Caco-2 (cell line): ENCODE results near the gene ZNF804B. TPM values are rescaled to one million over a fixed set of nuclear protein-coding genes. Genes with fewer than 3 reads are reported as not detected.

Source experiments
- BruUV-seq: library from RNA; stranded (reverse); fragments of 400-500 nt; replicated peaks from 2 replicates; lab custom pipeline; 2021; lab: Mats Ljungman, UMichigan
- CTCF ChIA-PET: fragments of 300-600 bp; sonication (Branson Sonifier 250); formaldehyde crosslinking; loops from one replicate; lab custom pipeline; 2022; ENCODE audit warnings: antibody characterized with exemption; lab: Charles Lee
- POLR2A ChIA-PET: fragments of 300-600 bp; sonication (Branson Sonifier 250); formaldehyde crosslinking; loops from one replicate; lab custom pipeline; 2022; ENCODE audit warnings: antibody characterized with exemption; lab: Charles Lee
- DNase-seq, 2 experiments: peaks; one replicate each; pipeline versions ENCODE4 v3.0.0 to v3.0.0-alpha.2; 2020 to 2022
- H3K27me3 ChIP-seq: replicated peaks from 2 replicates; pipeline ENCODE4 v1.6.0; 2011; ENCODE audit warnings: low read length; ENCODE audit not compliant: control insufficient read depth, insufficient read depth
- H3K36me3 ChIP-seq: 2 replicates; pipeline ENCODE4 v1.5.1; 2011; ENCODE audit warnings: low read length; ENCODE audit not compliant: control insufficient read depth, insufficient read depth
- H3K4me1 ChIP-seq: fragments of 250-450 bp; sonication (Bioruptor Pico); 2 replicates; pipeline ENCODE4 v1.5.1; 2020; ENCODE audit warnings: mild to moderate bottlenecking
- H3K4me3 ChIP-seq: 2 replicates; pipeline ENCODE4 v1.5.1; 2011; ENCODE audit warnings: low read depth, mild to moderate bottlenecking, control low read depth, low read length
- H3K9me3 ChIP-seq: fragments of 250-450 bp; sonication (Bioruptor Pico); 2 replicates; pipeline ENCODE4 v1.5.1; 2020; ENCODE audit warnings: mild to moderate bottlenecking, moderate library complexity
- H3K27ac Mint-ChIP-seq: one replicate; pipeline ENCODE4 v1.8.0; 2022; ENCODE audit warnings: mixed read lengths; ENCODE audit not compliant: unreplicated experiment
- H3K27me3 Mint-ChIP-seq: one replicate; pipeline ENCODE4 v1.8.0; 2022; ENCODE audit warnings: mixed read lengths; ENCODE audit not compliant: insufficient read depth, unreplicated experiment
- H3K36me3 Mint-ChIP-seq: one replicate; pipeline ENCODE4 v1.8.0; 2022; ENCODE audit warnings: mild to moderate bottlenecking, mixed read lengths; ENCODE audit not compliant: insufficient read depth, unreplicated experiment
- H3K4me1 Mint-ChIP-seq: one replicate; pipeline ENCODE4 v1.8.0; 2022; ENCODE audit warnings: low read depth, mixed read lengths; ENCODE audit not compliant: unreplicated experiment
- H3K4me3 Mint-ChIP-seq: one replicate; pipeline ENCODE4 v1.8.0; 2022; ENCODE audit warnings: mild to moderate bottlenecking, moderate library complexity, mixed read lengths; ENCODE audit not compliant: unreplicated experiment
- H3K9me3 Mint-ChIP-seq: one replicate; pipeline ENCODE4 v1.8.0; 2022; ENCODE audit warnings: mixed read lengths; ENCODE audit not compliant: unreplicated experiment
- intact Hi-C: fragments of 100-400 bp; cut with micrococcal nuclease; formaldehyde crosslinking; loops from one replicate; pipeline ENCODE4 v1.10.0; 2022; ENCODE audit not compliant: unreplicated experiment
- total RNA-seq: library from RNA; stranded (reverse); gene quantifications from 2 replicates; pipeline ENCODE4 v1.2.3, GENCODE V29; 2022
- TF ChIP-seq, protein P1 (sequence below), 2 experiments: fragments of 200-600 bp in 1 of 2; IDR thresholded peaks; 1 replicate in 1 of 2; 2 replicates in 1 of 2; pipeline versions ENCODE4 v1.5.1 to v1.8.0; 2011 to 2022; ENCODE audit warnings: antibody characterized with exemption in 1 of 2, control low read depth in 1 of 2, inconsistent platforms in 1 of 2, low read depth in 1 of 2, low read length in 1 of 2, mild to moderate bottlenecking in 1 of 2, moderate library complexity in 1 of 2; ENCODE audit not compliant: insufficient read depth in 1 of 2, severe bottlenecking in 1 of 2, unreplicated experiment in 1 of 2

The ZNF804B gene
- total RNA-seq, 1 experiment from 2014 or later = not detected

DNA sequence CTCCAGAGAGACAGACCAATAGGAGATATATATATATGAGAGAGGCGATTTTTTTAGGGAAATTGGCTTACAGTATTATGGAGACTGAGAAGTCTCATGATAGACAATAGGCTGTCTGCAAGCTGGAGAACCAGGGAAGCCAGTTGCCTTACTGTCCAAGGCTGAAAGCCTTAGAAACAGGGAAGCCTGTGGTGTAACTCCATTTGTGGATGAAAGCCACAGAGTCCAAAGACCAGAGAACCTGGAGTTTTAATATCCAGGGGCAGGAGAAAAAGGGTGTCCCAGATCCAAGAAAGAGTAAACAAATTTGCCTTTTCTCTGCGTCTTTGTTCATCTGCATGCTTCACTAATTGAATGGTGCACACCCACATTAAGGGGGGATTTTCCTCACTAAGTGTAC is 107.7 kb downstream of the ZNF804B start:
- H3K36me3 Mint-ChIP-seq = no peaks in the 10 kb centered on the region
- Histone ChIP-seq H3K9me3 (no peaks in the 10 kb centered on the region), H3K4me3 (no peak overlapping the region), H3K4me1 (no peaks in the 10 kb centered on the region), H3K36me3 (no peaks in the 10 kb centered on the region), H3K27me3 (no peaks in the 10 kb centered on the region)
- H3K4me1 Mint-ChIP-seq = no peaks in the 10 kb centered on the region
- no peak for DNase-seq
- H3K9me3 Mint-ChIP-seq = no peaks in the 10 kb centered on the region
- ChIA-PET CTCF (no interaction called here), POLR2A (no interaction called here)
- intact Hi-C loops = no loop called here
- H3K27me3 Mint-ChIP-seq = no peaks in the 10 kb centered on the region
- TF ChIP-seq, protein P1, sequence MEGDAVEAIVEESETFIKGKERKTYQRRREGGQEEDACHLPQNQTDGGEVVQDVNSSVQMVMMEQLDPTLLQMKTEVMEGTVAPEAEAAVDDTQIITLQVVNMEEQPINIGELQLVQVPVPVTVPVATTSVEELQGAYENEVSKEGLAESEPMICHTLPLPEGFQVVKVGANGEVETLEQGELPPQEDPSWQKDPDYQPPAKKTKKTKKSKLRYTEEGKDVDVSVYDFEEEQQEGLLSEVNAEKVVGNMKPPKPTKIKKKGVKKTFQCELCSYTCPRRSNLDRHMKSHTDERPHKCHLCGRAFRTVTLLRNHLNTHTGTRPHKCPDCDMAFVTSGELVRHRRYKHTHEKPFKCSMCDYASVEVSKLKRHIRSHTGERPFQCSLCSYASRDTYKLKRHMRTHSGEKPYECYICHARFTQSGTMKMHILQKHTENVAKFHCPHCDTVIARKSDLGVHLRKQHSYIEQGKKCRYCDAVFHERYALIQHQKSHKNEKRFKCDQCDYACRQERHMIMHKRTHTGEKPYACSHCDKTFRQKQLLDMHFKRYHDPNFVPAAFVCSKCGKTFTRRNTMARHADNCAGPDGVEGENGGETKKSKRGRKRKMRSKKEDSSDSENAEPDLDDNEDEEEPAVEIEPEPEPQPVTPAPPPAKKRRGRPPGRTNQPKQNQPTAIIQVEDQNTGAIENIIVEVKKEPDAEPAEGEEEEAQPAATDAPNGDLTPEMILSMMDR (IDR thresholded peaks at IDR 0.05; ENCODE audit: insufficient read depth in 1 of 2, low read depth in 1 of 2, low read length in 1 of 2, severe bottlenecking in 1 of 2, unreplicated experiment in 1 of 2) = no peak
- no TSS peak for BruUV-seq
- no peak overlapping the region for H3K4me3 Mint-ChIP-seq
- H3K27ac Mint-ChIP-seq = no peak overlapping the region

DNA sequence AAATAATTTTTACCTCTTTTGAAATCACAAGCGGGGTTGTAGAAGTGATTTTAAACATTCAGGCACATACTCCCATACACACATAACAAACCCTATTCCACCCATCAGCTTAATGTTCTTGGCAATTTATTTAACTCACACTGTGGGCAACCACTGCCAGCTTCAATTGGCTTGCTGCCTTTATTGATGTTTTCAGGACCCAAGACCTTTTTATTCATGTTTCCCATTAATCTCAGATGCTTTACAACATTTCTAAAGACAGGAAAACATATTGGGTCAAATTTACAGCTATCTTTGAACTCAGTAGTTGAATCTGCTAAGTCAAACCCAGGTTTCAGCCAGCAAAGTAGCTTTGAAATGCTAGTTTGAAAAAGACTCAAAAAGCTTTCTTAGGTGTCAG is 109.0 kb downstream of the ZNF804B start:
- intact Hi-C loops = no loop called here
- POLR2A ChIA-PET = no interaction called here
- no peaks in the 10 kb centered on the region for H3K9me3 ChIP-seq
- H3K4me3 ChIP-seq = no peak overlapping the region
- no peaks in the 10 kb centered on the region for H3K27me3 Mint-ChIP-seq
- no TSS peak for BruUV-seq
- H3K27ac Mint-ChIP-seq = no peak overlapping the region
- H3K4me1 ChIP-seq = no peaks in the 10 kb centered on the region
- CTCF ChIA-PET = no interaction called here
- no peaks in the 10 kb centered on the region for H3K4me1 Mint-ChIP-seq
- DNase-seq = no peak
- no peaks in the 10 kb centered on the region for H3K9me3 Mint-ChIP-seq
- H3K27me3 ChIP-seq = no peaks in the 10 kb centered on the region
- H3K36me3 Mint-ChIP-seq = no peaks in the 10 kb centered on the region
- H3K4me3 Mint-ChIP-seq = no peak overlapping the region
- H3K36me3 ChIP-seq = no peaks in the 10 kb centered on the region
- TF ChIP-seq, protein P1 (IDR thresholded peaks at IDR 0.05; ENCODE audit: insufficient read depth in 1 of 2, low read depth in 1 of 2, low read length in 1 of 2, severe bottlenecking in 1 of 2, unreplicated experiment in 1 of 2) = no peak

DNA sequence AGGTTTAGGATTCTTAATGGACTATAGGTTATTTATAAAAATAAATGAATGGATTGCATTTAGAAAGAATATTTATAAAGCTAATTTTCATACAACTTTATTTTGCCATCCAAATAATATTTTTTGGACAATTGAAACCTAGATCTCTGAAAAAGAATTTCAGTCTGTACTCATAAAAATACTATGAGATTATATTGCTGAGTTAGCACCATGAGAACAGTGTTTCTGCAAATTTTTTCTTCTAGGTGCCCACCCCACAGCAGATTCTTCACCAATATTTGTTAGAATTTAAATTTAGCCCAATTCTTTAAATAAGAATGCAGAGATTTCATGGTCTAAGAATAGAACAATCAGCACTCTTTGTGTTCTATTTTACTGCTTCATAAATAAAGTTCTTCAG is 121.6 kb downstream of the ZNF804B start:
- Histone ChIP-seq H3K27me3 (no peaks in the 10 kb centered on the region), H3K36me3 (no peaks in the 10 kb centered on the region), H3K4me1 (no peaks in the 10 kb centered on the region), H3K9me3 (no peaks in the 10 kb centered on the region), H3K4me3 (no peak overlapping the region)
- no peaks in the 10 kb centered on the region for H3K9me3 Mint-ChIP-seq
- BruUV-seq = no TSS peak
- TF ChIP-seq, protein P1 (IDR thresholded peaks at IDR 0.05; ENCODE audit: insufficient read depth in 1 of 2, low read depth in 1 of 2, low read length in 1 of 2, severe bottlenecking in 1 of 2, unreplicated experiment in 1 of 2) = no peak
- no peaks in the 10 kb centered on the region for H3K27me3 Mint-ChIP-seq
- H3K4me3 Mint-ChIP-seq = no peak overlapping the region
- CTCF ChIA-PET = no interaction called here
- no peak for DNase-seq
- POLR2A ChIA-PET = no interaction called here
- H3K36me3 Mint-ChIP-seq = no peaks in the 10 kb centered on the region
- H3K27ac Mint-ChIP-seq = no peak overlapping the region
- no peaks in the 10 kb centered on the region for H3K4me1 Mint-ChIP-seq
- intact Hi-C loops = no loop called here
